ENCODE measurements around the gene RAB27A. TPM values are rescaled to one million over a fixed set of nuclear protein-coding genes. Genes with fewer than 3 reads are reported as not detected.

RAB27A gene
- total RNA-seq, 1 experiment from 2014 or later, result 4.7 TPM

DNA sequence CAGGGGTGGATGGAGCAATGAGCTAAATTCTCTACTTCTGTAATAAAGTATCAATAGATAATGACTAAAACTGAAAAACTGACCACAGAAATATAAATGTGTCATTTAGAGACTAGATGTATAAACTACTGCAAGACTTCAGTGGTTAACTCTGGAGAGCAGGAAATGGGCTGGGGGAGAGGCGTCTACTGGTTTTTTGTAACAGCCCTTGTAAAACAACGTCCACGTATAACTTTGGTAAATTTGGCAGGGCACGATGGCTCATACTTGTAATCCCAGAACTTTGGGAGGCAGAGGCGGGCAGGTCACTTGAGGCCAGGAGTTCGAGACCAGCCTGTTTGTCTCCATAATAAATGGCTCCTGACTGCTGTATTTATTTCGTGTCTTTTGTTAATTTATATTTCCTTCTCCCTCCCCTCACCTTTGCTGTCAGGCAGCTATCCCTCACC, 12.5 kb downstream of the RAB27A start (continued):
- TF ChIP-seq, protein P1, sequence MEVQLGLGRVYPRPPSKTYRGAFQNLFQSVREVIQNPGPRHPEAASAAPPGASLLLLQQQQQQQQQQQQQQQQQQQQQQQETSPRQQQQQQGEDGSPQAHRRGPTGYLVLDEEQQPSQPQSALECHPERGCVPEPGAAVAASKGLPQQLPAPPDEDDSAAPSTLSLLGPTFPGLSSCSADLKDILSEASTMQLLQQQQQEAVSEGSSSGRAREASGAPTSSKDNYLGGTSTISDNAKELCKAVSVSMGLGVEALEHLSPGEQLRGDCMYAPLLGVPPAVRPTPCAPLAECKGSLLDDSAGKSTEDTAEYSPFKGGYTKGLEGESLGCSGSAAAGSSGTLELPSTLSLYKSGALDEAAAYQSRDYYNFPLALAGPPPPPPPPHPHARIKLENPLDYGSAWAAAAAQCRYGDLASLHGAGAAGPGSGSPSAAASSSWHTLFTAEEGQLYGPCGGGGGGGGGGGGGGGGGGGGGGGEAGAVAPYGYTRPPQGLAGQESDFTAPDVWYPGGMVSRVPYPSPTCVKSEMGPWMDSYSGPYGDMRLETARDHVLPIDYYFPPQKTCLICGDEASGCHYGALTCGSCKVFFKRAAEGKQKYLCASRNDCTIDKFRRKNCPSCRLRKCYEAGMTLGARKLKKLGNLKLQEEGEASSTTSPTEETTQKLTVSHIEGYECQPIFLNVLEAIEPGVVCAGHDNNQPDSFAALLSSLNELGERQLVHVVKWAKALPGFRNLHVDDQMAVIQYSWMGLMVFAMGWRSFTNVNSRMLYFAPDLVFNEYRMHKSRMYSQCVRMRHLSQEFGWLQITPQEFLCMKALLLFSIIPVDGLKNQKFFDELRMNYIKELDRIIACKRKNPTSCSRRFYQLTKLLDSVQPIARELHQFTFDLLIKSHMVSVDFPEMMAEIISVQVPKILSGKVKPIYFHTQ (CRISPR knock-in tag; IDR thresholded peaks at IDR 0.05), result no peak
- TF ChIP-seq ZNF263 (CRISPR knock-in tag; IDR thresholded peaks at IDR 0.05; ENCODE audit: low read depth), result no peak

- POLR2A ChIA-PET, result no interaction called here
- TF ChIP-seq ZNF138 (CRISPR knock-in tag; conservative IDR thresholded peaks at IDR 0.05), result no peak
- TF ChIP-seq, protein P2, sequence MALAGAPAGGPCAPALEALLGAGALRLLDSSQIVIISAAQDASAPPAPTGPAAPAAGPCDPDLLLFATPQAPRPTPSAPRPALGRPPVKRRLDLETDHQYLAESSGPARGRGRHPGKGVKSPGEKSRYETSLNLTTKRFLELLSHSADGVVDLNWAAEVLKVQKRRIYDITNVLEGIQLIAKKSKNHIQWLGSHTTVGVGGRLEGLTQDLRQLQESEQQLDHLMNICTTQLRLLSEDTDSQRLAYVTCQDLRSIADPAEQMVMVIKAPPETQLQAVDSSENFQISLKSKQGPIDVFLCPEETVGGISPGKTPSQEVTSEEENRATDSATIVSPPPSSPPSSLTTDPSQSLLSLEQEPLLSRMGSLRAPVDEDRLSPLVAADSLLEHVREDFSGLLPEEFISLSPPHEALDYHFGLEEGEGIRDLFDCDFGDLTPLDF (CRISPR knock-in tag; IDR thresholded peaks at IDR 0.05), result no peak
- TF ChIP-seq, protein P3, sequence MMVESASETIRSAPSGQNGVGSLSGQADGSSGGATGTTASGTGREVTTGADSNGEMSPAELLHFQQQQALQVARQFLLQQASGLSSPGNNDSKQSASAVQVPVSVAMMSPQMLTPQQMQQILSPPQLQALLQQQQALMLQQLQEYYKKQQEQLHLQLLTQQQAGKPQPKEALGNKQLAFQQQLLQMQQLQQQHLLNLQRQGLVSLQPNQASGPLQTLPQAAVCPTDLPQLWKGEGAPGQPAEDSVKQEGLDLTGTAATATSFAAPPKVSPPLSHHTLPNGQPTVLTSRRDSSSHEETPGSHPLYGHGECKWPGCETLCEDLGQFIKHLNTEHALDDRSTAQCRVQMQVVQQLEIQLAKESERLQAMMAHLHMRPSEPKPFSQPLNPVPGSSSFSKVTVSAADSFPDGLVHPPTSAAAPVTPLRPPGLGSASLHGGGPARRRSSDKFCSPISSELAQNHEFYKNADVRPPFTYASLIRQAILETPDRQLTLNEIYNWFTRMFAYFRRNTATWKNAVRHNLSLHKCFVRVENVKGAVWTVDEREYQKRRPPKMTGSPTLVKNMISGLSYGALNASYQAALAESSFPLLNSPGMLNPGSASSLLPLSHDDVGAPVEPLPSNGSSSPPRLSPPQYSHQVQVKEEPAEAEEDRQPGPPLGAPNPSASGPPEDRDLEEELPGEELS (CRISPR knock-in tag; IDR thresholded peaks at IDR 0.05), result no peak
- TF ChIP-seq ZBTB21 (CRISPR knock-in tag; IDR thresholded peaks at IDR 0.05; ENCODE audit: borderline replicate concordance), result no peak
- no peak for TF ChIP-seq CREB1 (CRISPR knock-in tag; IDR thresholded peaks at IDR 0.05)
- no peak for TF ChIP-seq PRRX2 (CRISPR knock-in tag; IDR thresholded peaks at IDR 0.05)
- TF ChIP-seq, protein P4, sequence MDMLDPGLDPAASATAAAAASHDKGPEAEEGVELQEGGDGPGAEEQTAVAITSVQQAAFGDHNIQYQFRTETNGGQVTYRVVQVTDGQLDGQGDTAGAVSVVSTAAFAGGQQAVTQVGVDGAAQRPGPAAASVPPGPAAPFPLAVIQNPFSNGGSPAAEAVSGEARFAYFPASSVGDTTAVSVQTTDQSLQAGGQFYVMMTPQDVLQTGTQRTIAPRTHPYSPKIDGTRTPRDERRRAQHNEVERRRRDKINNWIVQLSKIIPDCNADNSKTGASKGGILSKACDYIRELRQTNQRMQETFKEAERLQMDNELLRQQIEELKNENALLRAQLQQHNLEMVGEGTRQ (CRISPR knock-in tag; IDR thresholded peaks at IDR 0.05), result no peak
- no peak for TF ChIP-seq ETV6 (CRISPR knock-in tag; IDR thresholded peaks at IDR 0.05)
- TF ChIP-seq IRF2 (CRISPR knock-in tag; IDR thresholded peaks at IDR 0.05; ENCODE audit: borderline replicate concordance, low read depth), result no peak
- no peak for TF ChIP-seq JAZF1 (CRISPR knock-in tag; IDR thresholded peaks at IDR 0.05)
- TF ChIP-seq ELF4 (CRISPR knock-in tag; IDR thresholded peaks at IDR 0.05; ENCODE audit: low read depth), result no peak
- no peak for TF ChIP-seq RELA (CRISPR knock-in tag; IDR thresholded peaks at IDR 0.05; ENCODE audit: borderline replicate concordance)
- no peak for TF ChIP-seq FOXP1 (CRISPR knock-in tag; IDR thresholded peaks at IDR 0.05; ENCODE audit: borderline replicate concordance)
- TF ChIP-seq MYBL2 (CRISPR knock-in tag; IDR thresholded peaks at IDR 0.05), result no peak
- TF ChIP-seq KAT7 (CRISPR knock-in tag; IDR thresholded peaks at IDR 0.05; ENCODE audit: borderline replicate concordance), result no peak
- TF ChIP-seq RORB (CRISPR knock-in tag; IDR thresholded peaks at IDR 0.05), result no peak
- no peak for TF ChIP-seq TP53 (CRISPR knock-in tag; IDR thresholded peaks at IDR 0.05)
- TF ChIP-seq GTF2I (CRISPR knock-in tag; conservative IDR thresholded peaks at IDR 0.05), result no peak
- TF ChIP-seq ZNF423 (CRISPR knock-in tag; IDR thresholded peaks at IDR 0.05), result no peak
- no peaks in the 10 kb centered on the region for H3K27me3 Mint-ChIP-seq (ENCODE audit: low read depth)
- H3K9me3 Mint-ChIP-seq, result peaks cover 5% of the 10 kb centered on the region; the same call in 1 of the 2 replicates
- DNase-seq (ENCODE audit: low spot score), result no peak
- ATAC-seq, result no peak
- CTCF ChIA-PET, result interaction anchor here (0.7 kb wide), 1 partner anchor 15 kb away, joined by 6 read pairs; no protein-coding TSS in a partner anchor
- H3K27ac Mint-ChIP-seq, result no peak overlapping the region
- no peaks in the 10 kb centered on the region for H3K4me1 Mint-ChIP-seq
- no peaks in the 10 kb centered on the region for H3K36me3 Mint-ChIP-seq
- H3K4me3 Mint-ChIP-seq, result no peak overlapping the region
Measured at GRCh38 chr15:55276324-55276723, 13.3 kb downstream of the RAB27A start.
